HL-60/S4 (cell line): ENCODE data around the gene DAB1.

ENCODE experiments used
- in situ Hi-C: fragments of 300-500 bp; cut with MboI; formaldehyde crosslinking; loops from 2 replicates; pipeline ENCODE4 v1.14.3; 2022; ENCODE audit warnings: low sequenced_read_pairs

Gene DAB1

GRCh38 chr1:56995414-56996100, 428.3 kb downstream of the DAB1 start:
- in situ Hi-C loops, result no loop called here

DNA sequence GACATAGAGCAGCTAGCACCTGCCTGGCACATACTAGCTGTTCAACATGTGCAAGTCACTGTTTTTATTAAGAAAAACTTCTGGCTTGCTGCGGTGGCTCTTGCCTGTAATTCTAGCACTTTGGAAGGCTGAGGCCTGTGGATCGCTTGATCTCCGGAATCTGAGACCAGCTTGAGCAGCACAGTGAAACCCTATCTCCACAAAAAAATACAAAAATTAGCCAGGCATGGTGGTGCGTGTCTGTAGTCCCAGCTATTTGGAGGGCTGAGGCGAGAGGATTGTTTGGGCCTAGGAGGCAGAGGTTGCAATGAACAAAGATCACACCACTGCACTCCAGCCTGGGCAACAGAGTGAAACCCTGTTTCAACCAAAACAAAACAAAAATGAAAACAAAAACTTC, 430.4 kb downstream of the DAB1 start:
- in situ Hi-C loops, result no loop called here

- in situ Hi-C loops, result no loop called here
Measured at GRCh38 chr1:56992318-56993125, 431.3 kb downstream of the DAB1 start.

DNA sequence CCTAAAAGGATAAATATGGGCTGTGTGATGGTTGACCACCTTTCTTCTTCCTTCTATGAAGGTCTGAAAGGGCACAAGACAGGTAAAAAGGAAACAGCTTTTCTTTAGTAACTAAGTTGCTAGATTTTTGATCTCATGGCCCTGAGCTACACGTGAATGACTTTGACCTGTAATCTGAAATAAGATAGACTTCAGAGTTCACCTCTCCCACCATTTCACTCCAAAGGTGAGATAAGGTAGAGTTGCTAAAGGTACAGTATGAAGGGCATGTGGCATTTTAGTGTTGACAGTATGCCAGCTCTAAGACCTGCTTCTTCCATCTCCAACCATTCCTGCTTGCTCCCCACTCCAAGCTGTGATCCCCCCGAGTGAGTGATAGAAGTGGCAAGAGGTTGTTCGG, 432.3 kb downstream of the DAB1 start:
- in situ Hi-C loops, result no loop called here

DNA sequence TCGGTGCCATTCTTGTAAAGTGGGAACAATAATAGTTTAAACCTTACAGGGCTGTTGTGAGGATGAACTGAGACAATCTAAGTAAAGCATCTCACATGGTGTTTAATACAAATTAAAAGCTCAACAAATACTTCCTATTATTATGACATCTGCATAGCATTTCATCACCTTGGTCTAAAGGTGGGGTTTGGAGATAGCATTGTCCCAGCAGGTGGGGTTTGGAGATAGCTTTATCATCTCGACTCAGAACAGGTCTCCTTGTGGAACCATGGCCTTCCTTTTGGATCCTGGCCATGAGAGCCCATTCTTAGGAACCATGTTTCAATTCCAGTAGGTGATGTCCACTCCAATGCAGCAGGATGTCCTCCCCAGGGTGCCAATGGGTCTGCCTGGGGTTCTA, 437.5 kb downstream of the DAB1 start:
- in situ Hi-C loops, result no loop called here

- in situ Hi-C loops, result no loop called here
Measured at GRCh38 chr1:56985857-56986256, 438.0 kb downstream of the DAB1 start.

DNA sequence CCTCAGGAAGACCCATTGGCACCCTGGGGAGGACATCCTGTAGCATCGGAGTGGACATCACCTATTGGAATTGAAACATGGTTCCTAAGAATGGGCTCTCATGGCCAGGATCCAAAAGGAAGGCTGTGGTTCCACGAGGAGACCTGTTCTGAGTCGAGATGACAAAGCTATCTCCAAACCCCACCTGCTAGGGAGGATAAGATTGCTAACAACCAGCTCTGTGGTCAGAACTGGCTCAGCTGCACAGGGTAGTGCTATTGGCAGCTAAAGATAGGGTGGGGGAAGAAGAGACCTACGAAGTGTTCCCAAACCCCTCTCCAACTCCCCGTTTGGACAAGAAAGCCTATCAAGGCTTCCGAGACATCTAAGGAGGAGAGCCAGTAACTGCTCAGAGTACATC, 440.4 kb downstream of the DAB1 start:
- in situ Hi-C loops, result no loop called here

DNA sequence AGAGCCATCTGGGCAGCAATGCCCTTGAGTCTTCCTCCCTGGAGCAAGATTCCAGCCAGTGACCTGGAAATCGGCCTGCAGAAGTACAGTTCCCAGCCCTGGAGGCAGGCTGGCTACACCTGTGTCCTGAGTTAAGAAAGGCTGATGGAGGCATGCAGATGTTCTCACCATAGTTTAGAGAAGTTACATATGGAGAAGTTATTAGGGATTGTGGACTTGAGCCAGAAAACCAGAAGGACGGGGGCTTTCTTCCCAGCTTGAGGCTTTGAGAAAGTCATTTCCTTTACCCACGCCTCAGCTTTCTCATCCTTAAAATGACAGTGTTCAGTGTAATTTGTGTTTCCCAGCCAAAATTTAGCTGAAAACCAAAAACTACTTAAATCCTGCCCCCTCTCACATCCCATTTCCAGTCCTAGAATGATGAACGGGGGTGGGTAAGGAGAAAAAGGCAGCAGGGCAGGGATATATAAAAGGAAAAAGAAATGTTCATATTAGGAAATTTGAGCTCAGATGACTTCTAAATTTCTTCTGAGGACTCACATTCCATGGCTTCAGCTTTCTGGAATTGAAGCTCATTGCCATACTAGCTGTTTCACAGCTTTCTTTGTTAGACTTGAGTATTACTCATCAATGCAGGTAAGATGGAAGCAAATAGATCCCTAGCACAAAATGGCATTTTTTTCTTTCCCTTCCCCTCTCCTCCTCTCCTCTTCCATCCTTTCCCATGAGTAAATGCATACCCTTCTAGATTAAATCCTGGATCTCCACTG, 443.7 kb downstream of the DAB1 start:
- in situ Hi-C loops, result no loop called here

- in situ Hi-C loops, result no loop called here
Measured at GRCh38 chr1:56978819-56979218, 445.0 kb downstream of the DAB1 start.

- in situ Hi-C loops, result no loop called here
Measured at GRCh38 chr1:56977910-56978309, 445.9 kb downstream of the DAB1 start.

GRCh38 chr1:56975446-56975845, 448.4 kb downstream of the DAB1 start:
- in situ Hi-C loops, result no loop called here

DNA sequence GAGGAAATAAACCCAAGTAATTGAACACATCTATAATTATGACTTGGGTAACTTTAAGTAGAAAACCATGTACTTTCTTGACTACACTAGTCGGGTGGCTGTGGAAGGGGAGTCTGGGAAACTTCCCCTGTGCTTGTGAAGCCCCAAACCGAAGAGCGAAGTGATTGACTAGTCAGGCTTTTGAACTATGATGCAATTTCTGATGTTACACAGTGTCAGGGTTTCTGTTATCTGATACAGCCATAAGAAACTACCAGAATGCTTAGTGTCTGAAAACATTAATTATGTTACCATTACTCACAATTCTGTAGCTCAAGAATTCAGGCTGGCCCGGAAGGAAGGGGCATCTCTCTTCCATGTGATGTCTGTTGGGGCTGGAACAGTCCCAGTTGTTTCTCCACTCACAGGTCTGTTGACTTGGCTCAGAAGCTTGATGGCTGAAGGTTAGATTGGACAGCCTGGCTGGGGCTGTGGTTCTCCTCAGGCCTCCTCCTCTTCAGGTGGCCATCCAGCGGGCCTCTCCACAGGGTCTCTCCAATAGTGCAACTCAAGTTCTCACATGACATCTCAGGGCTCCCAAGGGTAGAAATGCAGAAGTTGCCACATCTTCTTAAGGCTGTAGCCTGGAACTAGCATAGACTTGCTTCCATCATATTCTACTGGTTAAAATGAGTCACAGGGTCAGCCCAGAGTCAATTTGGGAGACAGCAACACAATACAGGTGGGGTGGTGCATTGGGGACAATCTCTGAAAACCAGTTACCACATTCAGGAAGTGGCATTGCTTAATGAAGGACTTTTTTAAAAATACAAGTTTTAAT, 449.7 kb downstream of the DAB1 start:
- in situ Hi-C loops, result loop anchor here (25.0 kb wide), 1 partner anchor 137 kb away; no protein-coding TSS in a partner anchor

- in situ Hi-C loops, result loop anchor here (25.0 kb wide), 1 partner anchor 136 kb away; no protein-coding TSS in a partner anchor
Measured at GRCh38 chr1:56972976-56973375, 450.9 kb downstream of the DAB1 start.

GRCh38 chr1:56970280-56970679, 453.6 kb downstream of the DAB1 start:
- in situ Hi-C loops, result loop anchor here (25.0 kb wide), 1 partner anchor 133 kb away; no protein-coding TSS in a partner anchor

DNA sequence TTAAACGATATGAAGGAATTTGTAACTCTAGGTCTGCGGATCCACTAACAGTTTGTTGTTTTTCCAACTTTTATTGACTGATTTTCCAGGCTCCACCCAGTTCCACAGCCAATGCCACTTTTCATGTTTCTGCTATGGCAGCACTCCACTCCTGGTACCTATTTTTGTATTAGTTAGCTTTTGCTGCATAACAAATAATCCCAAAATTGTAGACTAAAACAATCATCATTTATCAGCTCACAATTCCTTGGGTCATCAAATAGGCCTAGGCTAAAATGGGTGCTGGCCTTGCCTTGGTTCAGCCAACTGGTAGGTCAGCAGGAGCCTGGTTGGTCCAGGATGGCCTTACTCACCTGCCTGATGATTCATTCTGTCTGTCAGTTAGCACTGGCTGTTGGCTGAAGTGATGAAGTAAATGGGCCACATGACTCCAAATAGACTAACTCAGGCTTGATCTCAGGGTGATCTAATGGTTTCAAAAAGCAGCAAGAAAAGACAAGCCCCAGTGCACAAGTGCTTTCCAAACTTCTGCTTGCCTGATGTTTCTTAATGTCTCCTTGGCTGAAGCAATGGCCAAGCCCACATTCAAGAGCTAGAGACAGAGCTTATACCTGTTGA, 454.9 kb downstream of the DAB1 start:
- in situ Hi-C loops, result loop anchor here (25.0 kb wide), 1 partner anchor 132 kb away; no protein-coding TSS in a partner anchor

DNA sequence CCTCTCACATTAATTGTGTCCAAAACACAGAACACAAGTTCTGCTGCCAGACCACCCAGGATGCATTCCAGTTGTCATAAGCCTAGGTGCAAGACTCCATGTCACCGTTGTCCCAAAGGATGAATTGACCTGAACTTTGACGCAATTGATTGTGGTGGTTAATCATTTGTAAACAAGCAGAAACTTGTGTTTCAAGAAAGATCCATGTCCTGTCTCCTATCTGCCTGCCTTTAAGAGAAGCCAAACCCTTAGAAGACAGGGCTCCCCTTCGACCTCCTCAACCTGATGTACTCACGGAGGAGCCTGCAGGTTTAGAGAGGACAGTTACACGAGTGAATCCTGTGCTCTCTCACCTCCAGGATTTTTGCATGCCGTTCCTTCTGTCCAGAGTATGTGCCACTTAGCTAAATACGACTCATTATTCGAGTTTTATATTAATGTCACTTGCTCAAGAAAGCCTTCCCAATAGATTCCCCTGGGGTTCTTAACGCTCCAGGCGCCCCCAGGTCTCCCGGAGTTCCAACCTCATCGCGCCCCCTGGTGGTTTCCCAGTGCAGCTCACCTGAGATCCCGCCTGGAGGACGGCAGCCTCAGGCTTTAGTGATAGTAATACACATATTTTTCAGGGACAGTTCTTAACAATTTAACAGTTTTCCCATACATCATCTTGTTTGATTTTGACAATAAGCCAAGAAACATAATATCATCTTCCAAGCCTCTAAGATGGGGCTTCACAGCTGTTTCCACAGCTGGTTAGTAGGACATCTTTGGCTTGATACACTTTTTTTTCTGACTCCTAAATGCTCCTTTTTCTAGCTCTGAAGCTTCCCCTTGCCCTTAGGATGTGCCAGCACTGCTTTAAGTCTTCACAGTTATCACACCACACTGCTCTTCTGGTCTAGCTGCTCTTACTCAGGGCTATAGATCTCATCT, 455.7 kb downstream of the DAB1 start:
- in situ Hi-C loops, result loop anchor here (25.0 kb wide), 1 partner anchor 131 kb away; no protein-coding TSS in a partner anchor

DNA sequence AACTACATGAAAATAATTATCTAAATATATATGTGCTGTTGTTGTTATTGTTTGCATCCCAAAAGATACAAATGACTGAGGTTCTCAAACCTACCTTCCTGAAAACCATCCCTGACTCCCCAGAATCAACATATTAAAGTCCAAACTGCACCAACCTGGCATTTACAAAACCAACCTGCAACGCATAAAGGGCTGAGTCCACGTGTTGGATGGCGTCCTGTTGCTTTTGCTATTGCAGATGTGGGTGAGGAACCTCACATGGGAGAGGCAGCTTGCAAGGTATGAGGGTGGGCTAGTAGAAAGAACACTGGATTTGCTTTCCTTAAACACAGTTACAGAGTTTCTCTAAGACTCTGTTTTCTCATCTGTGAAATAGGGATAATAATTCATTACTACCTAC, 456.5 kb downstream of the DAB1 start:
- in situ Hi-C loops, result loop anchor here (25.0 kb wide), 1 partner anchor 130 kb away; no protein-coding TSS in a partner anchor

GRCh38 chr1:56966698-56966999, 457.2 kb downstream of the DAB1 start:
- in situ Hi-C loops, result loop anchor here (25.0 kb wide), 1 partner anchor 129 kb away; no protein-coding TSS in a partner anchor
